ENCODE measurements around the gene ARHGEF26. TPM values are rescaled to one million over a fixed set of nuclear protein-coding genes. Genes with fewer than 3 reads are reported as not detected.

ARHGEF26 gene
- polyA plus RNA-seq, 6 donors from 2014 or later, result 0.11 to 0.22 (median 0.14) TPM; not detected in 2

DNA sequence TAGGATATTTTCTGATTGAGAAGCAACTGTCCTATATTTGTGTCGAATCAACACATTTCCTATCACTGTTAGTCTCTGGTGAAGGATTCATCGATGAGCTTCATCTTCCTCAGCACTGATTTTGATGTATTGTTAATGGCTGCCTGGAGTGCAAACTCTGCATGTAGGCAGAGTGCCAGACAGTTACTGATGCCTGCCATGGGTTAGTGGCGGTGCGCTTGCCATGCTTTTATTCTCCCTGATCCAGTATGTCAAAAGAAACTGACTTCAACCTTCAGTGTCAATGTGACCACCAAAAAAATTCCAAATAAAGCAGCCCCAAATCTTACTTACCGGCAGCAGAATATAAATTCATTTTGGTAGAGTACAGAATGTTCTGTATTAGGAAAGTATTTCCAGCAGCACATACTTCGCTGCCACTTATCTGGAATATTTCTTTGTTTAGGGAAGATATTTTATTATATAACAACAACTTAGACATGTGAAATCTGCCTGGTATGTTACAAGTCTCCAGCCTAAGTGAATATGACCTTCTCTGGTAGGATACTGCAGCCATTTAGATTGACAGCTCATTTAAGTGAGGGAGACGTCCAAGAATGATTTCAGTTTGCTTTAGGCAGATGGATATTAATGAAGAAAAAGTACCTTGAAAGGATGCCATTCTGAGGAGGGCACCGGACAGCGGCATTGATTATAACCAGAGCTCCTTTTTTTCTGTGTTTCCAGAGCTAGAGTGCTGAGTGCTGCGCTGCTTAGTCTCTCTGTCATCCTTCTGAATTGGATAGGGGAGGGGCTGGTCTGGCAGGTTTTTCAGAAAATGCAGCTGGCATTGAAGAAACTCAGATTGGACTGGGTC is 59.9 kb downstream of the ARHGEF26 start:
- H3K4me3 Mint-ChIP-seq, result no peak overlapping the region
- H3K27ac Mint-ChIP-seq, result peak overlapping the region in 1 of 6 donors; percentile 31
- ATAC-seq (ENCODE audit: low read depth in 2 of 2), result no peak
- no peaks in the 10 kb centered on the region for H3K36me3 Mint-ChIP-seq
- no peaks in the 10 kb centered on the region for H3K27me3 Mint-ChIP-seq
- no peaks in the 10 kb centered on the region for H3K4me1 Mint-ChIP-seq
- peaks cover 0 to 9% (median 0%) of the 10 kb centered on the region in 7 donors for H3K9me3 Mint-ChIP-seq
- no peak for DNase-seq

DNA sequence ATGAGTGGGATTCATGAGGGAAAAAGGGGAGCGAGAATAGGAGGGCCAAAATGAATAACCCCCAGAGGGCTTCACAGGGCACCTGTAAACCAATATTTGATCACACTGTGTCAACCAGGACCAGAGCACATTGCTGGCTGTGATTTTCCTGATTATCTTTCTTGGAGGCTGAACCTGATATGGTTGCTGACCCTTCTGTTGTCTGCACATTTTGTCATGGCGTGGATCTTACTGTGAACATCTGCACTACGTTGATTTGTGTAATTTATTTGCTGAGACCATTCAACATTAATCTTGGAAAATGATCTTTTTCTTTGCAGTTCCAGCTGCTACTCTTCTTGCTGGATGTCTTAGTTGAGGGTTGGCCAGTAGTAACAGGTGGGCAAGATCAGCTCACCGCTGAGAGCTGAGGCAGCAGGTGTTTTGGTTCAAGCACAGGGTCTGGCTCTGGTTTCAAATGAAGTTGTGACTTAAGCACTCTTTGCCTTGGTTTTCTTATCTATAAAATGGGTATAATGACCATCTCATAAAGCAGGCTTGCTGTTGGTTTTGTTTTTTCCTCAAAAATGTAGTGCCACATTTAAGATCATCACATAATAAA is 61.2 kb downstream of the ARHGEF26 start:
- Mint-ChIP-seq H3K4me3 (no peak overlapping the region), H3K27ac (no peak overlapping the region), H3K36me3 (no peaks in the 10 kb centered on the region), H3K4me1 (no peaks in the 10 kb centered on the region), H3K27me3 (no peaks in the 10 kb centered on the region), H3K9me3 (peaks cover 0 to 9% (median 0%) of the 10 kb centered on the region in 7 donors)
- no peak for DNase-seq
- no peak for ATAC-seq (ENCODE audit: low read depth in 2 of 2)

DNA sequence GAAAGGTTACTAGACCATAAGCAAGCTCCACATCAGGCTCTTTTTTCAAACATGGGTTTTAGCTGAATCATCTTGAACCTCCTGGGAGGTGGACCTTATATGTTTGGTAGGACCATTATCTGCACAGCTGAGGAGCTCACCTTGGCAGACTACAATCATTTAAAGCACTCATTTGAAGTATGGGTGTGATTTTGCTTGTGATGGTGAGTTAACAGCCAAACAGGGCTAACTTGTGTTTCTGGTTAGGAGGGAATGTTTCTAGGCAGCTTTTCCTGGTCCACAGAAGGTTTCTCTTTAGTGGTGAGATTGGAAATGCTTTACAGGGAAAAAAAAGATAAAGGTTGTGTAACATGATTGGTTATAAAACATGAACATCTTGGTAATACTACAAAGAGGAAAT is 61.8 kb downstream of the ARHGEF26 start:
- ATAC-seq (ENCODE audit: low read depth in 2 of 2), result no peak
- Mint-ChIP-seq H3K4me1 (no peaks in the 10 kb centered on the region), H3K4me3 (no peak overlapping the region)

DNA sequence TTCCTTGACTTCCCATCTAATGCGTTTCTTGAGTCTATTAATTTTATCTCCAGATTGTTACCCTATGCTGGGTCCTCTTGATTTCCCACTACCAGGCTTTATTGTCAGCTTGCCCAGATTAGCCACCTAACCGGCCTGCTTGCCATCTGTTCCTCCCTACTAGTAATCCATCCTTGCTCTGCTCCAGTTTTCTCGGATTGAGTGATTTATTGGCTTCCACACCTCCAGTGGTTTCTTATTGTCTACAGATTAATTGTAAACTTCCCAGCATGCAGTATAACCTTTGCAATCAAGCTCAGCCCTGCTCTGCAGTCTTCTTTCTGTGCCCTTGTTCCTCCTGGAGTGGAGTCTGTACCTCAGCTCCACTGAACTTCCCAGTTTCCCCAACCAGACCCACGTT is 63.4 kb downstream of the ARHGEF26 start:
- H3K27me3 Mint-ChIP-seq, result no peaks in the 10 kb centered on the region
- no peak for DNase-seq
- H3K36me3 Mint-ChIP-seq, result no peaks in the 10 kb centered on the region
- peaks cover 0 to 6% (median 4%) of the 10 kb centered on the region in 3 donors for H3K4me1 Mint-ChIP-seq
- ATAC-seq (ENCODE audit: low read depth in 2 of 2), result no peak
- H3K27ac Mint-ChIP-seq, result no peak overlapping the region
- peaks cover 0 to 6% (median 0%) of the 10 kb centered on the region in 7 donors for H3K9me3 Mint-ChIP-seq
- H3K4me3 Mint-ChIP-seq, result no peak overlapping the region

More for the DNA sequence above, 61.8 kb downstream of the ARHGEF26 start:
- Mint-ChIP-seq H3K9me3 (peaks cover 0 to 9% (median 0%) of the 10 kb centered on the region in 7 donors), H3K36me3 (no peaks in the 10 kb centered on the region), H3K27ac (no peak overlapping the region), H3K27me3 (no peaks in the 10 kb centered on the region)
- no peak for DNase-seq

DNA sequence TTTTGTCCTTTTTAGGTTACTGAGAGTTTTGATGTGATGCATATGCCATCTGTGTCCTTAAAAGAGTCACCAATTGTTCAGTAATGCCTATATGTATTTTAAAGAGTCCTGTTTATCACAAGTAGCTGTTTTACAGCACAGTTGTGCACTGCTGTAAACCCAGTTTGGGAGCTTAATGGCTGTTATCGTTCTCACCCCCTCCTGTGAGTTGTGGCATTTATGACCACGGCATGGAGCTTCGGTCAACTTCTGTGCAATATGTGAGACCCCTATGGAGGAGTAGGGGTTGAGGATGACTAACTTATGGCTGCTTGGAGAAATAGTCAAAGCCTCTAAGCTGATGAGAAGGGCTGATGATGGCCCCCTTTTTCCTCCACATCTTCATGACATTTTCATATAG is 67.2 kb downstream of the ARHGEF26 start:
- Mint-ChIP-seq H3K27ac (no peak overlapping the region), H3K4me3 (peak overlapping the region in 1 of 8 donors; percentile 13), H3K4me1 (peaks cover 0 to 6% (median 4%) of the 10 kb centered on the region in 3 donors), H3K27me3 (peaks cover 0 to 3% (median 0%) of the 10 kb centered on the region in 3 donors), H3K9me3 (peaks cover 0 to 5% (median 0%) of the 10 kb centered on the region in 7 donors), H3K36me3 (no peaks in the 10 kb centered on the region)
- DNase-seq, result no peak
- no peak for ATAC-seq (ENCODE audit: low read depth in 2 of 2)

DNA sequence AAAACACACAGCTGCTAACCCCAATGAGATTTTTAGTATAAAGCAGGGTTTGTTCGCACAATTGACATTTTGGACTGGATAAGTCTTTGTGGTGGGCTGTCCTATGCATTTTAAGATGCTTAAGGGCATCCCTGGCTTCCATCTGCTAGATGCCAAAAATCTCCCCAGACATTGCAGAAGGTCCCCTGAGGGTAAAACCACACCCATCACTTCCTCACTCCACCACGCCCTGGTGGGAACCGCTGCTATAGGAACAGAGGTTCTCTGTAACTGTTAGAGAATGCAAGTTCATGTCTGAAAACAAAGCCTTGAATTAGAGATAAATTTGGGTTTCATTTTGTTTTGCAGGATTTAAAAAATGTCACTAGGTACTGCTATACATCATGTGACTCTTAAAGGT is 67.7 kb downstream of the ARHGEF26 start:
- Mint-ChIP-seq H3K4me3 (no peak overlapping the region), H3K4me1 (peaks cover 0 to 6% (median 4%) of the 10 kb centered on the region in 3 donors), H3K27me3 (peaks cover 0 to 3% (median 0%) of the 10 kb centered on the region in 3 donors), H3K36me3 (no peaks in the 10 kb centered on the region), H3K27ac (peak overlapping the region in 1 of 6 donors; percentile 41), H3K9me3 (peaks cover 0 to 5% (median 0%) of the 10 kb centered on the region in 7 donors)
- ATAC-seq (ENCODE audit: low read depth in 2 of 2) (peak in 1 of 2 donors; percentile 45), DNase-seq (no peak)

DNA sequence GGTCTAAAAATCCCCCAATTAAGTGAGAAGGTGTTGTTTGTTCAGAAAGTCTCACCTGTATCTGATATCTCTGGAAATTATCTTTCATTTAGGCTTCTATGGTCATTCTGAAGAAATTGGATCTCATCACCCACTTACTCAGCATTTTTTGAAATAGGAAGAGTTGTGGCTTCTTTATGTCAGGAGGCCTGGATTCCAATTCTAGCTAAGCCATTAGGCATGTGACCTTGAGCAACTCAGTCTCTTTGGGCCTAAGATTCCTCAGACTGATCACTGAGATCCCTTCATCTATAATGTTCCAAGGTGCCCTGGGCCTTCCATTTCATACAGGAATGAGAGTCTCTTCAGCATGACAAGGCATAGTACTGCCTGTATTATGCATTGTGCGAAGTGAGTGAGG is 70.3 kb downstream of the ARHGEF26 start:
- peak overlapping the region in 1 of 6 donors; percentile 15 for H3K27ac Mint-ChIP-seq
- no peaks in the 10 kb centered on the region for H3K36me3 Mint-ChIP-seq
- H3K4me3 Mint-ChIP-seq, result no peak overlapping the region
- DNase-seq, result no peak
- no peak for ATAC-seq (ENCODE audit: low read depth in 2 of 2)
- peaks cover 0 to 10% (median 3%) of the 10 kb centered on the region in 3 donors for H3K27me3 Mint-ChIP-seq
- peaks cover 0 to 6% (median 4%) of the 10 kb centered on the region in 3 donors for H3K4me1 Mint-ChIP-seq
- peaks cover 0 to 4% (median 0%) of the 10 kb centered on the region in 7 donors for H3K9me3 Mint-ChIP-seq

DNA sequence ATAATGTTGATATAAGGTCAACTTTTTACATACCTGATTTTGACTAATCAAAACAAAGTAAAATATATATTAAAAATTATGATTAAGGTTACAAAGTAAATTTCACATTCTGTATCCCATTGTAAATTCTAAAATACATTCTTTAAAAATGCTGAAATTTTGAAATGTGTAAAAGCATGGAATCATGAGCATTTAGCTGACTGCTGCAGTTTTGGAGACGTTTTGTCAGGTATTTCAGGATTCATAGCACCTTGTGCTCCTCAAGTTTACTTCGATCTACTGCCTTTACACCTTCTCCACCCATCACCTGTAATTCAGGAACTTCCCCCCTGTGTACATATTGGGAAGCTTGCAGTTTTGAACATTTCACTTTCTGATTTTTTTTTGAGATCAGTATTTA is 71.0 kb downstream of the ARHGEF26 start:
- Mint-ChIP-seq H3K4me3 (no peak overlapping the region), H3K36me3 (no peaks in the 10 kb centered on the region), H3K27ac (no peak overlapping the region), H3K9me3 (peaks cover 0 to 4% (median 0%) of the 10 kb centered on the region in 7 donors), H3K4me1 (peaks cover 0 to 6% (median 4%) of the 10 kb centered on the region in 3 donors), H3K27me3 (peaks cover 0 to 10% (median 3%) of the 10 kb centered on the region in 3 donors)
- DNase-seq, result no peak
- no peak for ATAC-seq (ENCODE audit: low read depth in 2 of 2)

DNA sequence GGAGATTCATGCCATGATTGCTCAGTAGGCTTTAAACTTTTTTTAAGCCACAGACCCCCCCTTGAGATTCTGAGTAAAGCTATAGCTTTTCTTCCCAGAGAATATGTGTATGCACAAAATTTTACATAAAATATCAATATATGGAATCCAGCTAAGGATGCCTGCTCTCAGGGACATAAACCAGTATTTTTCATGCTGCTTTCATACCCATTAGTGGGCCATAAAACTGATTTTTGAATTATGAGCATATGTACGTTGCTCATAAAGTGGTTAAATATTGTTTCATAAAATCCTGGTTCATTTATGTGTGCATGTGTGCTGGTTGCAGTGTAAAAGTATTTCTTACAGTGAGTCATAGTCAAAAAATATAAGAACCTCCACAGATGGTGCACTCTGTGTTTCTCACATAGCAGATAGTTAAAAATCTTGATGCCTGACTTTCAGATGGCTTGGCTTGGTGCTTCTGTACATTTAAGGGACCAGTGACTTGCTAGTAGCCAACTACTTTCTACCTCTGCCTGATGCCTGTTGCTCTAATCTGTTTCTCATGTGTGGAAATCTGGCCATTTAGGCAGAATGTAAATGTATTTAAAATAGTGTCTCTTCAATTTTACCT is 71.9 kb downstream of the ARHGEF26 start:
- H3K36me3 Mint-ChIP-seq, result no peaks in the 10 kb centered on the region
- no peak overlapping the region for H3K4me3 Mint-ChIP-seq
- H3K9me3 Mint-ChIP-seq, result peaks cover 0 to 4% (median 0%) of the 10 kb centered on the region in 7 donors
- DNase-seq, result no peak
- peaks cover 0 to 10% (median 3%) of the 10 kb centered on the region in 3 donors for H3K27me3 Mint-ChIP-seq
- no peak for ATAC-seq (ENCODE audit: low read depth in 2 of 2)
- H3K4me1 Mint-ChIP-seq, result peaks cover 0 to 6% (median 4%) of the 10 kb centered on the region in 3 donors
- no peak overlapping the region for H3K27ac Mint-ChIP-seq

DNA sequence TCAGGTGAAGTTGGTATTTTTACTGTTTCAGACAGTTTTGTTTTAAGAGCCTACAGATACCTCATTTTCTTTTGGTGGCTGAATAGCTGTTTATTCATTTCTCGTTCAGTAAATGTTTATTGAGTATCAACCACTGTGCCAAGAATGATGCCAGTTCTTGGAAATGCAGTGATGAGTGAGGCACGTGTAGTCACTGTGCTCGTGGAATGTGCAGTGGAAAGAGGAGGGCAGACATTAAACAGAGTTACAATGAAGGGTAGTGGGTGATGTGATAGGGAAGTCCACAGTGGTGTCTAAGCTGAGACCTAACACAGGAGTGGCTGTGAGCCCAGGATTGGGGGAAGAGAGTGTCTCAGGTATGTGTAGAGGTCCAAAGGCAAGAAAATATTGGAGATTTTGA is 73.7 kb downstream of the ARHGEF26 start:
- Mint-ChIP-seq H3K27ac (no peak overlapping the region), H3K27me3 (peaks cover 0 to 10% (median 3%) of the 10 kb centered on the region in 3 donors), H3K4me3 (no peak overlapping the region), H3K4me1 (no peaks in the 10 kb centered on the region), H3K36me3 (no peaks in the 10 kb centered on the region), H3K9me3 (peaks cover 0 to 5% (median 2%) of the 10 kb centered on the region in 7 donors)
- no peak for DNase-seq
- ATAC-seq (ENCODE audit: low read depth in 2 of 2), result no peak

DNA sequence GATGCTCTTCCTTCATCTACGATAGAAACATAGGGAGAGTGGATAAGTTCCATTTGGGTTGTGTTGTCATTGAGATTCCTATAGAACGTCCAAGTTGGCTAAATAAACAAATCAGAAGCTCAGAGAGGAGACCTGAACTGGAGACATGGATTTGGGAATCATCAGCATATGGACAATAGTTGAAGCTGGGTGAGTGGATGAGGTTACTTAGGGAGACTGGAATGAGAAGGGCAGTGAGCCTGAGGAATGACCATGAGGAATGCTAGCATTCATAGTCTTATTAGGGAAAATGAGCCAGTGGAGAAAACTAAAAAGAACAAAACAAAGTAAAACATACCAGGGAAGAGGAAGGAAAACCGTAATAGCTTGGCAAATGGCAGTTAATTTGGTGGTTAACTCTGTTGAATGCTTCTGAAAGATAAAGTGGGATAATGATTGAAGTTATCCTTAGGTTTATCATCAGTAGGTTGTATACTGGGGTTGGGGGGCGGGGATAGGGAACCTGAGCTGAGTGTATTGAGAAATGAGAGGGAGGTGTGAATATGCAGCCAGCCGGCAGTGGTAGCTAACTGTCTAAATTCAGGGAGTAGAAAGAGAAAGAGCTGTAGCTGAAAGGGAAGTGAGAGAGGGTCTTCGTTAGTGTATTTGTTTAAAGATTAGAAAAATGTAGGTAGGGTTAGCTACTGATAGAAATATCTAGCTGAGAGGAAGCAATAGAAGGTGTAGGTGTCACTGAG is 74.6 kb downstream of the ARHGEF26 start:
- H3K4me3 Mint-ChIP-seq, result no peak overlapping the region
- no peak overlapping the region for H3K27ac Mint-ChIP-seq
- no peaks in the 10 kb centered on the region for H3K36me3 Mint-ChIP-seq
- H3K9me3 Mint-ChIP-seq, result peaks cover 0 to 9% (median 2%) of the 10 kb centered on the region in 7 donors
- H3K4me1 Mint-ChIP-seq, result no peaks in the 10 kb centered on the region
- peaks cover 0 to 10% (median 3%) of the 10 kb centered on the region in 3 donors for H3K27me3 Mint-ChIP-seq
- ATAC-seq (ENCODE audit: low read depth in 2 of 2) (no peak), DNase-seq (no peak)

DNA sequence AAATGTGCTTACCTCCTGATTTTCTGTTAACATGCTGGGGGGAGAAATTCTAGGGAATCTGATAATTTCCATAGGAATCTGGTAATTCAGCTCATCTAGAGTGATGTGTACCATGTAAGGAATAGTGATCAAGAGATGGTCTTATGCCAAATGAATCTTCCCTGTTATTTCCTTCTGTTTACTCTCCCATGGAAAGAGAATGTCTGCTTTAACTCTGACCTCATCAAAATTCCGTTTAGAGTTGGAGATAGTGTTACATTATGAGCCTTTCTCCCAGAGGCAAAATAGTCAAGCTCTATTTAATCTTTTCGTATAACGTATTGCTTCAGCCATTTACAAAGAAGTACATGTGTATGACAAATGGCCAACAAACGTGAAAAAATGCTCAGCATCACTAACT is 76.6 kb downstream of the ARHGEF26 start:
- H3K4me3 Mint-ChIP-seq, result no peak overlapping the region
- H3K27ac Mint-ChIP-seq, result no peak overlapping the region
- H3K9me3 Mint-ChIP-seq, result peaks cover 0 to 9% (median 2%) of the 10 kb centered on the region in 7 donors
- H3K4me1 Mint-ChIP-seq, result no peaks in the 10 kb centered on the region
- DNase-seq (no peak), ATAC-seq (ENCODE audit: low read depth in 2 of 2) (no peak)
- H3K36me3 Mint-ChIP-seq, result no peaks in the 10 kb centered on the region
- H3K27me3 Mint-ChIP-seq, result peaks cover 0 to 10% (median 0%) of the 10 kb centered on the region in 3 donors

DNA sequence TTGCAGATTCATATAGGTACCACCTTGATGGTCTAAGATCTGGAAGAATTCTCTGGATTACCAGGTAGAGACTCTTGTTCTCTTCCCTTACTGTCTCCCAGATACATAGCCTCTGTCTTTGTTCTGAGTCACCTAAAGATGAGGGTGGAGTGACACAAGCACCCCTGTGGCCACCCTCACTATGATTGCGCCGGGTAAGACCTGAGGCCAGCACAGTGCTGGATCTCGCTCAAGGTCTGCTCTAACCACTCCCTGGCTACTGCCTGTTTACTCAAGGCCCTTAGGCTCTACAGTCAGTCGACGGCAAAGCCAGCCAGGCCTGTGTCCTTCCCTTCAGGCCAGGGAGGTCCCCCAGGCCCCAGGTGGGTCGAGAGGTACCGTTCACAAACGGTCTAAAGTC is 88.3 kb downstream of the ARHGEF26 start:
- H3K36me3 Mint-ChIP-seq, result no peaks in the 10 kb centered on the region
- H3K4me1 Mint-ChIP-seq, result no peaks in the 10 kb centered on the region
- no peak overlapping the region for H3K4me3 Mint-ChIP-seq
- peaks cover 0 to 10% (median 7%) of the 10 kb centered on the region in 3 donors for H3K27me3 Mint-ChIP-seq
- DNase-seq (no peak), ATAC-seq (ENCODE audit: low read depth in 2 of 2) (no peak)
- no peak overlapping the region for H3K27ac Mint-ChIP-seq
- peaks cover 0 to 19% (median 7%) of the 10 kb centered on the region in 7 donors for H3K9me3 Mint-ChIP-seq
